Adrenal gland (tissue), 5 donors: Measurements from ENCODE around the gene KCNJ16.

Experiments used
- CTCF ChIP-seq, 6 experiments: fragments of 450-650 bp in 4 of 6; fragments of 200-600 bp in 2 of 6; sonication (generic) in 1 of 6; IDR thresholded peaks; 1 replicate in 5 of 6; 2 replicates in 1 of 6; pipeline versions ENCODE4 v1.5.1 to v1.8.0; 2016 to 2021; ENCODE audit warnings: antibody characterized with exemption in 6 of 6, mild to moderate bottlenecking in 2 of 6, moderate library complexity in 1 of 6
- POLR2A ChIP-seq, 2 donors: fragments of 450-650 bp; IDR thresholded peaks; one replicate each; pipeline ENCODE4 v1.6.1; 2017; ENCODE audit warnings: antibody characterized with exemption in 2 of 2, mild to moderate bottlenecking in 2 of 2, moderate library complexity in 1 of 2
- donor health status: DM: no; HTN: no; CAD: no.

GRCh38 chr17:70096861-70097260 lies 21.8 kb downstream of the KCNJ16 start:
- TF ChIP-seq CTCF (IDR thresholded peaks at IDR 0.05) (no peak), POLR2A (IDR thresholded peaks at IDR 0.05) (no peak)
